Stimulated activated CD4-positive, alpha-beta T cell treated with anti-CD3 and anti-CD28 coated beads, Interleukin-4, amount 100 ng/mL, for 24 hours (primary cell): ENCODE measurements around the gene CD81.
"Not testable (repeated sequence)": the region's sequence is repeated elsewhere in the genome, so short reads cannot be mapped to it uniquely, and the experiment has no call there.

Source experiments
- DNase-seq: peaks from one replicate; pipeline ENCODE4 v3.0.0-alpha.2; 2020

CD81 gene

DNA sequence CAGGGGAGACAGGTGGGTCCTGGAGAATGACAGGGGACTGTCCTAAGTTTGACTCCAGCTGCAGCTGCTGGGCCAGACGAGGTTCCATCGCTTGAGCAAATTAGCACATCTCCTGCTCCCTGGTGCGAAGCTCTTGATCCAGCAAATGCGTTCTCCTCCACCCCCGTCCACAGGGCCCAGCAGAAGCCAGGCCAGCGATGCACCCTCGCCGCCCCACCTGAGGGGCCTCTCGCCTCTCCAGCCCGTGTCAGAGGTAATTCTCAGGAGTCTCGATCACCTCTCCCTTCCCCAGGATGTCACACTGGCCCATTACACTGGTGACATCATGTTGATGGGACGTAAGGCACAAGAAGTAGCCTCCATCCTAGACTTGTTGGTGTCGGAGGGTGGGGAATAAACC is 19.5 kb upstream of the CD81 start:
- not testable (repeated sequence) for DNase-seq

DNA sequence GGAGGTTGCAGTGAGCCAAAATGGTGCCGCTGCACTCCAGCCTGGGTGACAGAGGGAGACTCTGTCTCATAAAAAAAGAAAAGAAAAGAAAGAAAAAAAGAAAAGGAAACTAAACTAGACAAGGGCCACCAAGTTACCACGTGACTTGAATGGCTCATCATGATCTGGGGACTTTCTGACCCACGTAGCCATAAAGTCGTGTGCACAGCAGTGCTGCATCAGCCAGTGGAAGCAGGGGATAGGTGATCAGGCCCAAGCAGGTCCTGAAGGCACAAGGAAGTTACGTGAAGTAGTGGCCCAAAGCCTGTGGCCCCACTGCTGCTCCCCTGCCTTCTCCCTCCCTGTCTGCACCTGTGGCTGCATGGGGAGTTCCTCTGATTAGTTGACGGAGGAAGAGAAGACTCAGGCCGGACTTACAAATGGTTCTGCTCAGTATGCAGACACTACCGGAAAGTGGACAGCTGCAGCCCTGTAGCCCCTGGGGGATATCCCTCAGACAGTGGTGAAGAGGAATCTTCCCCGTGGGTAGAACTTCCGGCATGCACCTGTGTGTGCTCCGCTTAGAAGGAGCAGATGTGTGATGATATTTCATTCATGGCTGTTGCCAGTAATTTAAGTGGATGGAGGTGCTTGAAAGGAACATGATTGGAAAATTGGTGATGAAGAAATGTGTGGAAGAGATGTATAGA is 18.2 kb upstream of the CD81 start:
- no peak for DNase-seq

DNA sequence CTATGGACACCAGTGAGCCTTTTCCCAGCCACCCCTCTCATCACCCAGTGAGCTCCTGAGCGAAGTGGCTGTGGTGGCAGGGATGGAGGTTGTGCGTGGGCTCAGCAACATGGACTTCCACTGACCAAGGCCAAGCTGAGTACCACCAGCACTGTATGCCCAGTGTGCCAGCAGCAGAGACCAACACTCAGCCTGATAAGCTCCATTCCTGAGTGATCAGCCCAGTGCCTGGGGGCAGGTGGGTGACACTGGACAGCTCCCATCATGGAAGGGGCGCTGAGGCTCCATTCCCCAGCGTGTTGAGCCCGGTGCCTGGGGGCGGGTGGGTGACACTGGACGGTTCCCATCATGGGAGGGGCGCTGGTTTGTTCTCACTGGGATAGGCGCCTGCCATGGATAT is 17.6 kb upstream of the CD81 start:
- no peak for DNase-seq

DNA sequence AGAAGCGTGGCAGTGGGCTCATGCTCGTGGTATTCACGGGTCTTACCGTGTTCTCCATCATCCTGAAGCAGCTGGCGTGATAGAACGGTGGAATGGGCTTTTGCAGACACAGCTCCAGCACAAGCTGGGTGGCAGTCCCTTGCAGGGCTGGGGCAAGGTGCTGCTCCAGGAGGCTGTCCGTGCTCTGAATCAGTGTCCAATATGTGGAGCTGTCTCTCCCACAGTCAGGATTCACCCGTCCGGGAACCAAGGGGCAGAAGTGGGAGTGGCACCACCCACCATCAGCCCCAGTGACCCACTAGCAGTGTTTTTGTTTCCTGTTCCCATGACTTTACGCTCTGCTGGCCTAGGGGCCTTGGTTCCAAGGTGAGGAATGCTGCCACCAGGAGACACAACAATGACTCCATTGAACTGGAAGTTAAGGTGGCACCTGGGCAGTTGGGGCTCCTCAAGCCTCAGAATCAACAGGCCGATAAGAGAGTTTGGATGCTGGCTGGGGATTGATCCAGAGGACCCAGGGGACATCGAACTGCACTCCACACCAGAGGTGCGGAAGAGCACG is 16.9 kb upstream of the CD81 start:
- DNase-seq, result no peak

DNA sequence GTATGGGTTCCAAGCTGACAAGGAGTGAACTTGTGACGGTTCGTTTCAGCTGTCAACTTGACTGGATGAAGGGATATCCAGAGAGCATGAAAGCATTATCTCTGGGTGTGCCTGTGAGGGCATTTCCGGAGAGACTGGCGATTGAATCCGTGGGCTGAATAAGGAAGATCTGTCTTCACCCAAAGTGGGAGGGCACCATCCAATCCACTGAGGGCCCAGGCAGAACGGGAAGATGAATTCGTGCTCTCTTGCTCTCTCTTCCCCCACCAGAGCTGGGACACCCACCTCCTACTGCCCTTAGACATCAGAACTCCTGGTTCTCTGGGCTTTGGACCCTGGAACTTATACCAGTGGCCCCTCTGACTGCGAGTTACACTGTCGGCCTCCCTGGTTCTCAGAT is 15.5 kb upstream of the CD81 start:
- DNase-seq, result no peak

DNA sequence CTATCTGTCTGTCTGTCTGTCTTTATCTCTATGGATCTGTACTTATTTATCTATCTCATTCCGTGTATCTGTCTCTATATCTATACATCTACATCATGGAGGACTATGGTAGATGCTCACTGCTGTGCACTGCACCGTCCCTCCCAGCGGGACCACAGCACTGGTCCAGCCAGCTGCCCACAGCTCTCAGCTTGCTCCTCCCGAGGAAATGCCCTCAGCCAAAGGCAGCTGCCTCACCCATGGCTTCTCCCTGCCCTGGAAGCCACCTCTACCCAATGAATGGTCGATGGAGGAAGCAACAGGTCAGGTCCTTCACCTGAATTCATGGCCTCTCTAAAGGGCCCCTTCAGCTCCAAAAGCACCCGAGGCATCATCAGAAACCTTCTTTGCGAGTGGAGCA is 14.7 kb upstream of the CD81 start:
- no peak for DNase-seq

DNA sequence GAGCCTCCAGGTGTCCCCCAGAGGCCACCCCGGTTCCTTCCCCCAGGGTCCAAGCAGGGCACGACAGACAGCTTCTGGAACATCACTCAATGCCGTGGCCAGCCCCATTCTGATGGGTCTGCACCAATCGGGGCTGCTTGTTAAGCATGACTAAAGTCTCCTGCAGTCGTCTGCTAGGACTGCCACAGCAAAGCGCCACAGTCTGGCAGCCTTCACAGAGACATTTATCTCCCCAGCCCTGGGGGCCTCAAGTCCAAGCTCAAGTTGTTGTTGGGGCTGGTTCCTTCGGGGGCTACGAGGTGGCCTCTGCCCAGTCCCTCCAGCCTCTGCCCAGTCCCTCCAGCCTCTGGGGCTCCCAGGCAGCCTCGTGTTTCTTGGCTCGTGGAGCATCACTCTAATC is 14.0 kb upstream of the CD81 start:
- DNase-seq, result no peak

DNA sequence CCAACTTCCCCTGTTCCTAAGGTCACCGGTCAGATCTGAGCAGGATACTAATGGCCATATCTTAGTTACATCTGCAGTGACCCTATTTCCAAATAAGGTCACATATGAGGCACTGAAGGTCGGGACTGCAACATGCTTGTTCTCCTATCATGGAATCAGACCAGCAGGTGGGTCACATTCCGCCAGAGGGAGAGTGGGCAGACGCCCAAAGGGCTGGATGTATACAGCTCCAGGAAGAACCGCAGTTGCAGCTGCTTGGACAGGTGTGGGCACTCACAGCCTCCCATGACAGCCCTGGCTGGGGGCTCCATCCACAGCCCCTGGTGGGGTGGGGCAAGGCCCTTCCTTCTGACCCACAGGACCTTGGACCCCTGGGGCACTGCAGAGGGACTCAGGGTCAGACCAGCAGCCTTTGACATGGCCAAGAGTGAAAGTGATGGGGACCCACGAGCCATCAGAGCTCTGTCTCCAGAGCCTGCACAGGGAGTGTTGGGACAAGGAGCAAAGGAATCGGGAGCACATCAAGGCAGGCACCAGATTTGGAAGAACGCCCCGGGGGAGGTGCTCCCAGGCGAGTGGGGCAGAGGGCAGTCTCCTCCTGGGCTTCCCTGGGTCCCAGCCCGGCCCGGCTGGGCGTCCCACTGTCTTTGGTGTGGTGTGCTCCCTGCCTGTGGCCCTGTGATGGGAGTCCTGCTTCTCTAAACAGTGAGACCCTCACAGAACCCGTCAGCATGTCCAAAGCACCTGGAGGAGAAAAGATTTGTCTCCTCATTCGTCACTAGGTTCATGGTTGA is 13.3 kb upstream of the CD81 start:
- DNase-seq, result no peak

DNA sequence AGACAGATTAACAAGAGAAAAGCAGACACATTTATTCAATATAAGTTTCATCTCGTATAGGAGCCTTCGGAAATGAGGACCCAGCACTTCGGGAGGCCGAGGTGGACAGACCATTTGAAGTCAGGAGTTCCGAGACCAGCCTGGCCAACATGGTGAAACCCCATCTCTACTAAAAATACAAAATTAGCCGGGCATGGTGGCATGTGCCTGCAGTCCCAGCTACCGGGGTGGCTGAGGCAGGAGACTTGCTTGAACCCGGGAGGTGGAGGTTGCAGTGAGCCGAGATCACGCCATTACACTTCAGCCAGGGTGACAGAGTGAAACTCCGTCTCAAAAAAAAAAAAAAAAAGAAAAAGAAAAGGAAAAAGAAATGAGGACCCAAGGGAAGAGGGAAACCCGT is 12.7 kb upstream of the CD81 start:
- not testable (repeated sequence) for DNase-seq

DNA sequence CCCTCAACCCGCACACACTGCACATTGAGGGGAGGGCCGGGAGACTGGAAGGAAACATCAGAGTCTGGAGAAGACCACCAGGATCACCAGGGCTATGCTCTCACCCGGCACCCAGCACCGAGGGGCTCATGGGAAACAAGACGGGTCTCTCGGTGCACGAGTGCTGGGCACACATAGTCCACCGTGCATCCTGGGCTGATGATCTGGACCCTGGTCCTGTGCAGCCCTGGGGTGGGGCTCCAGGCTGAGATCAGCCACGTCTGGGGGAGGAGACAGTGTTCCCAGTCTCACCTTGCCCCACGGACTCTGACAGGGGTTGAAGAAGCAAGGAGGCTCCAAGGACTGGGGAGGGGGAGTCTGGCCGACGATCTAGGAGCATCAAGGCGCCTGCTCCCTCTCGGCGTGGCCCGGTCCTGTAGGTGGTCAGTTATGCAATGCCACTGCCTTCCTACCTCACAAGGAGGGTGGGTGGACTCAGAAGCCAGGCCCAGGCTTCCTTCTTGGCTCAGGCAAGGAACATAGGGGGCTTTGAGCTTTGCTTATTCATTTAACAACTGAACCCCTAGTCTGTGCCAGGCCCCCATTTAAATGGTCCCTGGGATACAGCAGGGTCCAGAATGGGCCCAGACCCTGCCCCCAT is 11.4 kb upstream of the CD81 start:
- no peak for DNase-seq

DNA sequence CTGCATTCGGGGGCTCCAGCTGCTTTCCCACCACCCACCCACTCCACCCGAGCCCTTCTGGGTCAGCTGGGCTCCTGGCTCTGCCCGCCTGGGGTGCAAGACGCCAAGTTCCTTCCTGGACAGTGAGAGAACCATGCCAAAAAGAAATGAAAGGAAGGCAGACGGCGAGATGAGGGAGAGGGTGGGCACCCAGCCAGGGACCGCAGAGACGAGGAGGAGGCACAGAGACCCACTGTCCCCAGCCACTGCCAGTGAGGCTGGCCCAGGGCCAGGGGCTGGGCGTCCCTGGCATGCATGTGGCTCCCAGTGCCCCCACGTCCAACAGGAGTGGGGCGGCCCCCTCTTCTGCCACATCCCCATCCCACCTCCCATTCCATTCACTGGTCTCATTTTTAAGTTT is 10.8 kb upstream of the CD81 start:
- DNase-seq, result no peak

DNA sequence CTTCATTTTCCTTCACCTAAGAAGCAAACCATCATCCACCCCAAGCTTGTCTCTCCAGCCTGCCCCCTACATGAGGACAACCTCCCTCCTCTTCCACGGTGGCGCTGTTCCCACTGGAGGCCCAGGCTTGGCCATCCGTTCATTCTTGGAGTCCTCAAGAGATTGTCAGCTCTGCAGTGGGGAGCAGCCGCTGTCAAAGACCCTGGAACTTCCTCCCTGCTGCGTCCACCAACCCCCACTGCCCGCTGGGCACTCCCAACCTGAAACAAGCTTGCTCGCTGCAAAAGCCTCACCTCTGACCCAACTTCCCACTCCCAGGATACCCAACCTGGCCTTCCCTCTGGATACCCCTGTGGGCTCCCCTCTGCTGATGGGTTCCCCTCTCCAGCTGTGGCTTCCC is 10.4 kb upstream of the CD81 start:
- DNase-seq, result no peak

DNA sequence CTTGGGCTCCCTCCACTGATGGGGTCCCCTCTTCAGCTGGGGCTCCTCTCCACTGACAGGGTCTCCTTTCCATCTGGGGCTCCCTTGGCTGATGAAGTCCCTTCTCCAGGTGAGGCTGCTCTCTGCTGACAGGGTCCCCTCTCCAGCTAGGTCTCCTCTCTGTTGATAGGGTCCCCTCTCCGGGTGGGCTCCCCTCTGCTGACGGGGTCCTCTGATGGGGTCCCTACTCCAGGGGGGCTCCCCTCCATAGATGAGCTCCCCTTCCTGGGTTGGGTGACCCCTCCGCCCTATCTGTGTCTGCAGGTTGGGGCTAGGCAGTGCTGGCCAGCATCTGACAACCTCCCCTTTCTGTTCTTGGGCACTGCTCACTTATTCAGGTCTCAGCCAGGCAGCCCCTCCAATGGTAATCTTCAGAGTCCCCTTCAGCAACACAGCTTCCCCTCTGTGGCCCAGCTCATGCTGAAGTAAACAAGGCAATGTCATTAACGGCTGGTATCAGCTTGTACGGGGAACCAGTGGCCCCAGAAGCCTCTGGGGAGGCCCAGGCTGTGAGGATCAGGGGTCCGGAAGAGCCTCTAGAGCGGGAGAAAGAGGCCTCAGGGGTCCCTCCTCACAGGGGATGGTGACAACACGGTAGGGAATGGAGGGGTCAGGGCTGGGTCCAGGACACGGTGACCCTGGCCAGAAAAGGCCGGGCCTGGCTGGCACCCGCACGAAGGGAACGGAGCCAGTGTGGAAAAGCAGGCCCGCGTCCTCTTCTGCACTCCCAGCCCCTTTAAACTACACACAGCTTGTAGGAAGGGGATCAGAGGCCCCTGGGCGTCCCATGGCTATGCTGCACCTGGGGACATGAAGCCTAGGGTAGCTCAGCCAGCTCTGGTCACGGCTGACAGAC is 9.6 kb upstream of the CD81 start:
- no peak for DNase-seq

DNA sequence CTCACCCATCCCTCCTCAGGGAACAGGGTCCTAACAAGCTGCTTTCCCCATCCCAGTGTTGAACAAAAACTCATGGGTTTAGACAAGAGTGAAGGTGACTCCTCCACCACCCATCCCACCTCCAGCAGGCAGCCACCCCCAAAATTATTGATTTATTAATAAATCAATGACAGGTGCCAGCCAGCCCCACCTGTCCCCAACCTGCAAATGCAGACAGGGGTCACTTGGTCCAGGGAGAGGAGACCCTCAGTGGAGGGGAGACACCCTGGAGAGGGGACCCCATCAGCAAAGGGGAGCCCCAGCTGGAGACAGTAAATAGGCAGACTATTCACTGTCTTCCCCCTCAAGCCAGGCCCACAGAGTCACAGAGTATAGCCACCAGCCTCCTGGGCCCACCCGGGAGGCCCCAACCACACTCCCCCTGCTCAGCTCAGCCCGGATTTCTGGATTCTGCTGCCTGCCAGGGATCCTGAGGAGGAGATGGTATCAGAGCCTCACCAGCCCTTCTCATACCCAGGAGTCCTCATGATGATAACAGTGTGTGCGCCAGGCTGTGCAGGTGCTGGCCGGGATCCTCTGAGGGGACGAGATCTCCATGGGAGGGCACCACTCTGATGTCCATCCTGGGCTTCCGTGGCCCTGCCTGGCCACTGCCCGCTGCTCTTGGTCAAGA is 8.8 kb upstream of the CD81 start:
- DNase-seq, result no peak

DNA sequence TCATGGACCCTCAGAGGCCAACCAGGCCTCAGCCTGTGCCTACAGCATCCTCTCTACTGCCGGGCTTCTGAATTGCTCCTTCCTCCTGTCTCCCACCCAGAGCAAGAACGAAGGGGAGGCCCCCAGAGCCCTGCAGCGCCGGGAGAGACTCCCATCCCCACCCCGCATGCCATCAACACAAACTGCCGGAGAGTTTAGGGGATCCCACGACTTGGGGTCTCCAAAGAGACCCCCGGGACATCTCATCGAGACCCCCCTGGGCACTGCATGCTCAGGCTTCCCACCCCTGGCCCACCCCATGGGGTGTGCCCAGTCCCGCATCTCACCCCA is 8.3 kb upstream of the CD81 start:
- no peak for DNase-seq

DNA sequence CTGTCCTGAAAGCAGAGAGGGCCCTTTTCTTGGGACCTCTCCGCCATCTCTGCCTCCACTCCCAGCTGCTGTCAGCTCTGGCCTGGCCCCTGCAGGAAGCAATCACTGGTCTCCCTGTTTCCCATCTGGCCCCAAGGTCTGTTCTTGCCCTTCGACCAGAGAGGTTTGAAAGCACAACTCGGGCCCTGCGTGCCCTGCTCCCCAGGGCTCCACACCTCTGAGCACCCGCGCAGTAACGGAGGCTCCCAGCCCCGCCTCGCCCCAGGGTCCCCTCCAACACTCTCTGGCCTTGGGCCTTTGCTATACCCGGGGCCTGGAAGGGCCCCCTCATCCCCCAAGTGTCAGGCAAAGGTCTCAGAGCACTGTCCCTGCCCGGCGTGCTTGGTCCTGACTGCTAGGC is 7.8 kb upstream of the CD81 start:
- DNase-seq, result no peak

DNA sequence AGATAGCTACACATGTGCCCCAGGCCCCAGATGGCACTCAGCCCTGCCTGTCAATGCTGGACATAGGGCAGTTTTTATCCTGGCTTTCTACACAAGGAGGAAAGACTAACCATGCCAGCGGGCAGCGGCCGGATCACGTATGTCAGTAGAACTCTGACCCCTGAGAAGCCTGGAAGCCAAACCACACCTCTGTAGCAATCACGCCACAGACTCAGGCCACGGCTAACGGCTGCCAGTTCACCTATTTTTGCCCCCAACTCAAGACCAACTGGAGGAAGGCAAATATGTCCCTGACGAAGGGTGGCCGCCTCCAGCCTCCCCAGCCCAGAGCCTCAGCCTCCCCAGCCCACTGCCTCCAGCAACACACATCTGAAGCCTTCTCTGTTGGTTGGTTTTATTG is 7.2 kb upstream of the CD81 start:
- DNase-seq, result no peak

DNA sequence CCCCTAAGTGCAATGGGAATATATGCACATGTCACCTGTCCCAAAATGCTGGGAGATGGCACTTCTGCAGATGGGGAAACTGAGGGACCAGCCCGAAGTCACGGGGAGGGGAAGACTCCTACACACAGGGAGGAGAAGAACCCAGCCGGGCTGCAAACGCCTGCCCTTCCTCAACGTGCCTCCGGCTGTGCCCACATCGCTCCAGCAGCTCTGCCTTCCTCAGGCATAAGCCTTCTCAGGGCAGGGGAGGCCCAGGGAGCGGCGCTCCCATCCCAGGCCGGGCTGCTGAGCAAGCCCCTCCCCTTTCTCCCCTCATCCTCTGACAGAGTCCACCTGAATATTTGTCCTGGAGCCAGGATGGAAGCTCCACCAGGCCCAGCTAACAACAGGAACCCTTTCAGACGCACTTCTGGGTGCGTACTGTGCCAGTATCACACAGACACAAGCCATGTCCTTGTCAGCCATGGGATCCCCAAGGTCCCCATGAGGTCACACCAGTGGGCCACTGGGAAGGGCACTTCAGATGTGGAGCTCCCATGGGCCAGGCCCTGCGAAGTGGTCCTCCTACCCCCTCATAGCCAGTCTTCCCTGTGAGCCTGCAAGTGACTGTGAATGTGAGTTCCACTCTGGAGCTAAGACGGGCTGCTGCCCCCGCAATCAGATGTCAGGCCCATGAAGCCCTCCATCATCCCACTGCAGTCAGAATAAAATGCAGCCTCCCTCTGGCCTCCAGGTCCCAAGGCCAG is 2.5 kb upstream of the CD81 start:
- no peak for DNase-seq

DNA sequence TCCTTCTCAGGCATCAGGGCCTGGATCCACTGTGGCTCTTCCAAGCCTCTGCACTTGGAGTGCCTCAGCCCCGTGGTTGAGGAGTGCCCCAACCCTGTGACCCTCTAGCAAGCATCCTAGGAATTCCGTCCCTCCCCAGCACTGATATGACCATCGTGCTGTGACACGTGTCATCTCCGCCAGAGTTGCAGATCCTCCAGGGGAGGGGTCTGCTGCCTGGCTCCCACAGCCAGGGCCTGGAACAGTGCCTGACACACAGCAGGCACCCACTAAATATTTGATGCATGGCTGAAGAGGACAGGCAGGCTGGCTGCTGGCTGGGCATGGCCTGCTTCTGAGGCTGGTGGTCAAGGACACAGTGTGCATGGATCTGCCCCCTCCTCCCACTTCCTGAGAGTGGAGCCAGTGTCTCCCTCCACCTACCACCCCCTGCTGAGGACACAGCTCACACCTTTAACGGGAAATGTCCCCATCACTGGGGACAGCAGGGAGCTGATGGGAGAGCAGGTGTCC is 1.7 kb upstream of the CD81 start:
- no peak for DNase-seq

DNA sequence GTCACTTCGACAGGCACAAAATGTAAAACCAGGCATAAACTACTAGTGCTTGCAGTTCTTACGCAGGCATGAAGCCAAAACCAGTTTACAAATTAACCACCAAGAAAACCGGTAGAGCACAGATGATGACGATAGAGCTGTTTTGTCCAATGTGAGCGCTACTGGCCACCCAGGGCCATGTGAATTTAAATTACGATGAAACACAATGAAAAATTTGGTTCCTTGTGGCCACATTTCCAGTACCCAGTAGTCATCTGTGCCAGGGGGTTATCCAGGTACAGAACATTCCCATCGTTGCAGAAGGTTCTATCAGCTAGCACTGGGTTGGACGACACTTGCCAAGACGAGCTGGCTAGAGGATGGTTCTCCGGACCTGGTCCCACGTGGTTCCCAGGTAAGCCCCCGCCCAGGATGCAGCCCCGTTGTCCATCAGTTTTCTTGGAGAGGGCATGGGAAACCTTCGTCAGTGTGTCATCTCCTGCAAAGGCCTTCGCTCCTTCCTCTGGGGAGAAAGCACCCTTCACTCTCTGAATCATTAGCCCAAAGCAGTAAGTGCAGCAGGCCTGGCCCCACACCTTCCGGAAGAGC is 1.1 kb upstream of the CD81 start:
- DNase-seq, result no peak
